Heart right ventricle (tissue), 16 donors: Measurements from ENCODE around the gene SNRNP25. TPM values are rescaled to one million over a fixed set of nuclear protein-coding genes. Genes with fewer than 3 reads are reported as not detected.

Experiments used
- ATAC-seq, 8 donors: fragments of 200-7000 bp; cut with Tn5 transposase; one replicate each; pipeline ENCODE4 v1.9.1; 2020; ENCODE audit warnings: mild to moderate bottlenecking in 8 of 8, moderate library complexity in 8 of 8, moderate number of reproducible peaks in 1 of 8
- DNase-seq, 2 donors: peaks; one replicate each; pipeline ENCODE4 v3.0.0-alpha.2; 2020
- H3K27ac ChIP-seq, 10 donors: fragments of 200-600 bp; sonication (generic) in 2 of 10; one replicate each; pipeline versions ENCODE4 v1.5.0 to v1.8.0; 2020 to 2022; ENCODE audit warnings: mild to moderate bottlenecking in 3 of 10
- H3K27me3 ChIP-seq, 7 donors: fragments of 200-600 bp; one replicate each; pipeline ENCODE4 v1.8.0; 2021 to 2022; ENCODE audit warnings: mild to moderate bottlenecking in 2 of 7
- H3K36me3 ChIP-seq, 9 donors: fragments of 200-600 bp; sonication (generic) in 1 of 9; one replicate each; pipeline versions ENCODE4 v1.5.0 to v1.8.0; 2020 to 2022; ENCODE audit warnings: mild to moderate bottlenecking in 2 of 9
- H3K4me1 ChIP-seq, 9 donors: fragments of 200-600 bp; sonication (generic) in 1 of 9; one replicate each; pipeline versions ENCODE4 v1.5.0 to v1.8.0; 2020 to 2022; ENCODE audit warnings: mild to moderate bottlenecking in 4 of 9
- H3K4me3 ChIP-seq, 10 donors: fragments of 200-600 bp; sonication (generic) in 2 of 10; one replicate each; pipeline versions ENCODE4 v1.5.0 to v1.8.0; 2020 to 2022; ENCODE audit warnings: mild to moderate bottlenecking in 7 of 10, moderate library complexity in 2 of 10
- H3K9me3 ChIP-seq, 11 donors: fragments of 200-600 bp in 10 of 11; sonication (generic) in 2 of 11; one replicate each; pipeline versions ENCODE4 v1.5.0 to v1.8.0; 2013 to 2022; ENCODE audit warnings: mild to moderate bottlenecking in 2 of 11, control low read depth in 1 of 11, moderate library complexity in 1 of 11
- WGBS, 2 donors: extraction: QIAGEN DNeasy Blood & Tissue Kit; methylation state at CpG; one replicate each; pipeline ENCODE4 v1.1.7; 2013; ENCODE audit warnings: inconsistent platforms in 1 of 2; 5-methylcytosine and 5-hydroxymethylcytosine counted together
- intact Hi-C, 10 donors: fragments of 100-400 bp; cut with DNase I; formaldehyde crosslinking; loops; one replicate each; pipeline versions ENCODE4 v1.11.1 to v1.14.2; 2022
- polyA plus RNA-seq, 2 donors: library from polyadenylated mRNA; stranded (reverse); fragments of 200-250 nt; gene quantifications; one replicate each; pipeline ENCODE4 v1.2.3, GENCODE V29; 2013
- total RNA-seq, 10 donors: library from RNA; stranded (reverse); fragmentation: NEBNext Ultra II Directional in 3 of 10; extraction: Animal tissue kit (Norgen Biotek cat#: 25700) in 3 of 10; gene quantifications; one replicate each; pipeline versions ENCODE4 v1.2.1 to v1.2.4, GENCODE V29; 2021 to 2023
- TF ChIP-seq, protein P1 (sequence below), 9 donors: fragments of 200-600 bp; sonication (generic) in 2 of 9; IDR thresholded peaks; one replicate each; pipeline versions ENCODE4 v1.5.0 to v1.8.0; 2021 to 2022; ENCODE audit warnings: antibody characterized with exemption in 9 of 9, mild to moderate bottlenecking in 5 of 9, moderate library complexity in 1 of 9
- donor health status: Arrhythmogenic right ventricular cardiomyopathy.
- donor health status: ischemic (EF 13 %, LVEDD 7.1; RV severe dilation, severe dysfunction).
- donor health status: healthy with polysubstance abuse.
- donor health status: DM: no; HTN: yes; CAD: no.
- donor health status: DM: no; HTN: no; CAD: no.
- donor health status: ischemic (EF 25% LVEDD 6.9; RV normal size, moderate dysfunction).
- donor health status: ischemic (EF 25% LVEDD 5.7; RV mildly dilated, moderate dysfunction).
- donor health status: healthy.
- donor health status: DM: yes; HTN: yes; CAD: no.
- donor health status: Ischemic cardiomyopathy.
- donor health status: ischemic (EF 35%, LVEDD 5.7; RV mildly dilated, moderate dysfunction).
- donor health status: nonischemic (EF 11% LVEDD 7.7; RV severe dilation, severe dysfunction).
- donor health status: DM: yes; HTN: yes; CAD: no.
- donor health status: PGD.
- donor health status: ischemic (EF 29% LVEDD 5.4; RV normal size, mild dysfunction).
- donor health status: nonischemic (EF 23%, LVEDD 6.1; RV moderate dilation, normal function).

The SNRNP25 gene
- total and polyA plus RNA-seq, 12 donors, result 45.6 to 109 (median 64.5) TPM

DNA sequence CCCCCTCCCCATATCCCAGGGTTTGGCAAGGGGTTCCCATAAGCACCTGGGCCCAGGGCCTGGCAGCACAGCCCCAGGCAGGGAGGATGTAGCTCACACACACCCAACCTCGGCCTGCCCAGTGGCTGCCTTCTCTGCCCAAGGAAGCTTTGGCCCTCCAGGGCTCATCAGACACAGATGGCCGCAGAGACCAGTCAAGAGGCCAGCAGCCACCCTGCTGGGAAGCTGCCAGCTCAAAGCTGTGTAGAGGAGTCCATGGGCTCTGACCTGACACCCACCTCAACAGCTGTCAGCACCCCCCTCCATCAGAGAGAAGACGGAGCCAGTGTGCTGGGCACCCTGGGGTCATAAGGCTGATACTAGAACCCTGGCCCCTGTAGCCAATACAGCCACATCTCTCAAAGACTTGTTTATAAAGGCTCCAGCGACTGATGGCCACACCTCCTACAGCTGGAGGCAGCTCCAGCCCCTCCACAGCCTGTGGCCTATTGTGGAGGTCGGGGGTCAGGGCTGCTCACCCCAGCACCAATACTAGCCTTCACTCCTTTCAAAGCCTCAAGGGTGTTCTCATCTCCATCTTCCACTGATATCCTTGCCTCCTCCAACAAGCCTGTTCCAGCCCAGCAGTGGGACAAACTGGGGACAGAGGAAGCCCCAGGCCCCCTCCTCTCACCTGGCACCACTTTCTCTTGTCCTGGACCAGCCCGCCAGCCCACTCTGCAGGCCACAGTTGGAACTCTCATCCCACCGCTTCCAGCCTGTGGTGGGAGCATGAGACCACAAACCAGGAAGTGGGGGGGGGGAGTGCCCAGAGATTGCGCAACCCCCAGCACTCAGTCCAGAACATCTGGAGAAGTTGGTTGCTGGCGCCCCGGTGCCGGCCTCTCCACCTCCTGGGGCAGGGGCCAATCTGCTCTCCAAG is 22.2 kb downstream of the SNRNP25 start:
- WGBS, 2 donors, result 28 to 45% methylated on average over 11 of the region's 11 CpGs
- ATAC-seq, result peak; percentile 8 to 42 (median 30)
- H3K4me3 ChIP-seq, result peak overlapping the region in 3 of 10 donors; percentile 69 to 80 (median 78)

GRCh38 chr16:76535-77272 is 23.1 kb downstream of the SNRNP25 start:
- intact Hi-C loops, result no loop called here
- Histone ChIP-seq H3K9me3 (no peaks in the 10 kb centered on the region), H3K4me1 (peaks cover 38 to 73% (median 67%) of the 10 kb centered on the region in 9 donors), H3K36me3 (peaks cover 0 to 23% (median 7%) of the 10 kb centered on the region in 9 donors), H3K27me3 (peaks cover 0 to 22% (median 0%) of the 10 kb centered on the region in 7 donors), H3K4me3 (peak overlapping the region in 9 of 10 donors; percentile 69 to 98 (median 83)), H3K27ac (peak overlapping the region; percentile 94 to 99 (median 97))
- TF ChIP-seq, protein P1, sequence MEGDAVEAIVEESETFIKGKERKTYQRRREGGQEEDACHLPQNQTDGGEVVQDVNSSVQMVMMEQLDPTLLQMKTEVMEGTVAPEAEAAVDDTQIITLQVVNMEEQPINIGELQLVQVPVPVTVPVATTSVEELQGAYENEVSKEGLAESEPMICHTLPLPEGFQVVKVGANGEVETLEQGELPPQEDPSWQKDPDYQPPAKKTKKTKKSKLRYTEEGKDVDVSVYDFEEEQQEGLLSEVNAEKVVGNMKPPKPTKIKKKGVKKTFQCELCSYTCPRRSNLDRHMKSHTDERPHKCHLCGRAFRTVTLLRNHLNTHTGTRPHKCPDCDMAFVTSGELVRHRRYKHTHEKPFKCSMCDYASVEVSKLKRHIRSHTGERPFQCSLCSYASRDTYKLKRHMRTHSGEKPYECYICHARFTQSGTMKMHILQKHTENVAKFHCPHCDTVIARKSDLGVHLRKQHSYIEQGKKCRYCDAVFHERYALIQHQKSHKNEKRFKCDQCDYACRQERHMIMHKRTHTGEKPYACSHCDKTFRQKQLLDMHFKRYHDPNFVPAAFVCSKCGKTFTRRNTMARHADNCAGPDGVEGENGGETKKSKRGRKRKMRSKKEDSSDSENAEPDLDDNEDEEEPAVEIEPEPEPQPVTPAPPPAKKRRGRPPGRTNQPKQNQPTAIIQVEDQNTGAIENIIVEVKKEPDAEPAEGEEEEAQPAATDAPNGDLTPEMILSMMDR (IDR thresholded peaks at IDR 0.05), result no peak
- WGBS, 2 donors, result 29 to 38% methylated on average over 13 of the region's 13 CpGs
- ATAC-seq, result peak; percentile 31 to 74 (median 56)
- peak; percentile 78 to 87 for DNase-seq

More for the DNA sequence above, 22.2 kb downstream of the SNRNP25 start:
- intact Hi-C loops, result no loop called here
- Histone ChIP-seq H3K27me3 (peaks cover 0 to 31% (median 0%) of the 10 kb centered on the region in 7 donors), H3K9me3 (no peaks in the 10 kb centered on the region), H3K27ac (peak overlapping the region; percentile 94 to 99 (median 97)), H3K36me3 (peaks cover 0 to 18% (median 7%) of the 10 kb centered on the region in 9 donors), H3K4me1 (peaks cover 43 to 81% (median 76%) of the 10 kb centered on the region in 9 donors)
- DNase-seq, result peak; percentile 80 to 84
- TF ChIP-seq, protein P1 (IDR thresholded peaks at IDR 0.05), result peak in 7 of 9 donors; percentile 13 to 44 (median 24)

- peak overlapping the region; percentile 69 to 98 (median 82) for H3K4me3 ChIP-seq
- H3K9me3 ChIP-seq, result no peaks in the 10 kb centered on the region
- ATAC-seq, result peak; percentile 22 to 43 (median 32)
- 22 to 40% methylated on average over 30 to 31 of the region's 31 CpGs for WGBS, 2 donors
- peaks cover 38 to 70% (median 66%) of the 10 kb centered on the region in 9 donors for H3K4me1 ChIP-seq
- H3K27me3 ChIP-seq, result peaks cover 0 to 17% (median 0%) of the 10 kb centered on the region in 7 donors
- TF ChIP-seq, protein P1 (IDR thresholded peaks at IDR 0.05), result no peak
- intact Hi-C loops, result no loop called here
- peak; percentile 62 to 71 for DNase-seq
- H3K36me3 ChIP-seq, result peaks cover 0 to 23% (median 7%) of the 10 kb centered on the region in 9 donors
- peak overlapping the region; percentile 94 to 99 (median 97) for H3K27ac ChIP-seq
Observed at GRCh38 chr16:77273-77806, 23.7 kb downstream of the SNRNP25 start.
